ENCODE measurements around the gene TMEM39B. TPM values are rescaled to one million over a fixed set of nuclear protein-coding genes. Genes with fewer than 3 reads are reported as not detected.

TMEM39B gene
- total RNA-seq, 1 experiment from 2014 or later = 18.8 TPM

DNA sequence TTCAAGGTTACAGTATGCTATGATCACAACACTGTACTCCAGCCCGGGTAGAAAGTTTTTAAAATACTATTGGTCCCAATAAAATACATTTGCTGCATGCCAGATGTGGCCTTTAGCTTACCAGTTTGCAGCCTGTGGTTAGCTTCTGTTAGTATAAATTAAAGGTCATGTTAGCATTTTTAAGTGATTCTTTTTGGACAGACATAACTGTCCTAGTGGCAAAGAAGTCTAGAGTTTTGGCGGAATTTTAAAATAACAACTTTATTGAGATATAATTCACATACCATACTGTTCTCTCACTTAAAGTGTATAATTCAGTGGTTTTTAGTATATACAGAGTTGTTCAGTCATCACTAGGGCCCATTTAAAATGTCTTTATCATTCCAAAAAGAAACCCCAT lies 24.3 kb upstream of the TMEM39B start (continued):
- no peak for TF ChIP-seq GRHL2 (CRISPR knock-in tag; IDR thresholded peaks at IDR 0.05; ENCODE audit: insufficient replicate concordance, severe bottlenecking)
- TF ChIP-seq TEAD4 (CRISPR knock-in tag; IDR thresholded peaks at IDR 0.05) = no peak
- TF ChIP-seq ZSCAN18 (CRISPR knock-in tag; IDR thresholded peaks at IDR 0.05) = no peak

DNA sequence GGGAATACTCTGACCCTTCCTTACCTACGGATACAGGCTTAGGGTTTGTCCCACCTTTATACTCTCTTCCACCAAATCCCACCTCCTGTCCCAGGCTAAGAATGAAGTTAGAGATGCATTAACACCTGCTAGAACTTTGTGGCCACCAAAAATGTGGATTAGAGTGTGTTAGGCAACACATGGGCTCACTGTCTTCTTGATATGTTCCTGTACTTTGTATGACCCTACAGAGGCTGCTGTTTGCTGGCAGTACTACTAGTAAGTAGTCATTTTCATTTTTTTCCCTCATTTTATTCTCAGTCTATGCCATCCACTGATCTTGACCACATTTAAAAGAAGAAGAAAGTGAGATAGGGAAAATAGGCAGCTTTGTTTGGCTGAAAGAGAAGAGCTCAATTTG lies 21.0 kb upstream of the TMEM39B start:
- ATAC-seq = no peak
- Mint-ChIP-seq H3K4me1 (no peaks in the 10 kb centered on the region), H3K27ac (peak overlapping the region; percentile 40; the same call in 1 of the 2 replicates), H3K4me3 (no peak overlapping the region), H3K36me3 (peaks cover 76% of the 10 kb centered on the region), H3K27me3 (ENCODE audit: low read depth) (no peaks in the 10 kb centered on the region), H3K9me3 (no peaks in the 10 kb centered on the region)
- TF ChIP-seq NFE2L1 (CRISPR knock-in tag; IDR thresholded peaks at IDR 0.05) (no peak), ELF4 (CRISPR knock-in tag; IDR thresholded peaks at IDR 0.05; ENCODE audit: low read depth) (no peak), ESRRA (CRISPR knock-in tag; IDR thresholded peaks at IDR 0.05; ENCODE audit: borderline replicate concordance) (no peak), ZNF396 (CRISPR knock-in tag; IDR thresholded peaks at IDR 0.05; ENCODE audit: borderline replicate concordance) (no peak), SMAD3 (CRISPR knock-in tag; IDR thresholded peaks at IDR 0.05; ENCODE audit: borderline replicate concordance) (no peak), ZNF263 (CRISPR knock-in tag; IDR thresholded peaks at IDR 0.05; ENCODE audit: low read depth) (no peak), KAT7 (CRISPR knock-in tag; IDR thresholded peaks at IDR 0.05; ENCODE audit: borderline replicate concordance) (no peak), JAZF1 (CRISPR knock-in tag; IDR thresholded peaks at IDR 0.05) (no peak), NR1H2 (CRISPR knock-in tag; IDR thresholded peaks at IDR 0.05) (no peak), TEAD4 (CRISPR knock-in tag; IDR thresholded peaks at IDR 0.05) (no peak)
- TF ChIP-seq, protein P1, sequence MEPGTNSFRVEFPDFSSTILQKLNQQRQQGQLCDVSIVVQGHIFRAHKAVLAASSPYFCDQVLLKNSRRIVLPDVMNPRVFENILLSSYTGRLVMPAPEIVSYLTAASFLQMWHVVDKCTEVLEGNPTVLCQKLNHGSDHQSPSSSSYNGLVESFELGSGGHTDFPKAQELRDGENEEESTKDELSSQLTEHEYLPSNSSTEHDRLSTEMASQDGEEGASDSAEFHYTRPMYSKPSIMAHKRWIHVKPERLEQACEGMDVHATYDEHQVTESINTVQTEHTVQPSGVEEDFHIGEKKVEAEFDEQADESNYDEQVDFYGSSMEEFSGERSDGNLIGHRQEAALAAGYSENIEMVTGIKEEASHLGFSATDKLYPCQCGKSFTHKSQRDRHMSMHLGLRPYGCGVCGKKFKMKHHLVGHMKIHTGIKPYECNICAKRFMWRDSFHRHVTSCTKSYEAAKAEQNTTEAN (CRISPR knock-in tag; IDR thresholded peaks at IDR 0.05) = no peak
- TF ChIP-seq, protein P2, sequence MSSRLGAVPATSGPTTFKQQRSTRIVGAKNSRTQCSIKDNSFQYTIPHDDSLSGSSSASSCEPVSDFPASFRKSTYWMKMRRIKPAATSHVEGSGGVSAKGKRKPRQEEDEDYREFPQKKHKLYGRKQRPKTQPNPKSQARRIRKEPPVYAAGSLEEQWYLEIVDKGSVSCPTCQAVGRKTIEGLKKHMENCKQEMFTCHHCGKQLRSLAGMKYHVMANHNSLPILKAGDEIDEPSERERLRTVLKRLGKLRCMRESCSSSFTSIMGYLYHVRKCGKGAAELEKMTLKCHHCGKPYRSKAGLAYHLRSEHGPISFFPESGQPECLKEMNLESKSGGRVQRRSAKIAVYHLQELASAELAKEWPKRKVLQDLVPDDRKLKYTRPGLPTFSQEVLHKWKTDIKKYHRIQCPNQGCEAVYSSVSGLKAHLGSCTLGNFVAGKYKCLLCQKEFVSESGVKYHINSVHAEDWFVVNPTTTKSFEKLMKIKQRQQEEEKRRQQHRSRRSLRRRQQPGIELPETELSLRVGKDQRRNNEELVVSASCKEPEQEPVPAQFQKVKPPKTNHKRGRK (CRISPR knock-in tag; IDR thresholded peaks at IDR 0.05; ENCODE audit: borderline replicate concordance) = no peak
- TF ChIP-seq, protein P3, sequence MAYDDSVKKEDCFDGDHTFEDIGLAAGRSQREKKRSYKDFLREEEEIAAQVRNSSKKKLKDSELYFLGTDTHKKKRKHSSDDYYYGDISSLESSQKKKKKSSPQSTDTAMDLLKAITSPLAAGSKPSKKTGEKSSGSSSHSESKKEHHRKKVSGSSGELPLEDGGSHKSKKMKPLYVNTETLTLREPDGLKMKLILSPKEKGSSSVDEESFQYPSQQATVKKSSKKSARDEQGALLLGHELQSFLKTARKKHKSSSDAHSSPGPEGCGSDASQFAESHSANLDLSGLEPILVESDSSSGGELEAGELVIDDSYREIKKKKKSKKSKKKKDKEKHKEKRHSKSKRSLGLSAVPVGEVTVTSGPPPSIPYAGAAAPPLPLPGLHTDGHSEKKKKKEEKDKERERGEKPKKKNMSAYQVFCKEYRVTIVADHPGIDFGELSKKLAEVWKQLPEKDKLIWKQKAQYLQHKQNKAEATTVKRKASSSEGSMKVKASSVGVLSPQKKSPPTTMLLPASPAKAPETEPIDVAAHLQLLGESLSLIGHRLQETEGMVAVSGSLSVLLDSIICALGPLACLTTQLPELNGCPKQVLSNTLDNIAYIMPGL (CRISPR knock-in tag; IDR thresholded peaks at IDR 0.05) = no peak
- ChIA-PET POLR2A (no interaction called here), CTCF (interaction anchor here (1.2 kb wide), 1 partner anchor 12 kb away, joined by 3 read pairs; no protein-coding TSS in a partner anchor)
- DNase-seq (ENCODE audit: low spot score) = no peak

DNA sequence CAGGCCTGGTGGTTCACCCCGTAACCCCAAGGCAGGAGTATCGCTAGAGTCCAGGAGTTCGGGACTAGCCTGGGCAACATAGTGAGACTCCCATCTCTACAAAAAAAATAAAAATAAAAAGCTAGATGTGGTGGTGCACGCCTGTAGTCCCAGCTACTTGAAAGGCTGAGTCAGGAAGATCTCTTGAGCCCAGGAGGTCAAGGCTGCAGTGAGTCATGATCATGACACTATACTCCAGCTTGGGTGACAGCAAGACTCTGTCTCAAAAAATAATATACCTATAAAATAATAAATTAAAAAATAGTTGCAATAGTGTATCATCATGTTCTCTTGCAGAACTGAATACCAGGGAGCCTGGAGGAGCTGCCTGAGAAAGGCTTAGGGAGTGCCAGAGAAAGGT lies 19.9 kb upstream of the TMEM39B start:
- ChIA-PET CTCF (no interaction called here), POLR2A (interaction anchor here (1.8 kb wide), 1 partner anchor 20 kb away, joined by 6 read pairs; the partner anchor contains the start of gene TMEM39B)
- Mint-ChIP-seq H3K9me3 (no peaks in the 10 kb centered on the region), H3K4me3 (no peak overlapping the region), H3K4me1 (no peaks in the 10 kb centered on the region), H3K36me3 (peaks cover 70% of the 10 kb centered on the region), H3K27ac (no peak overlapping the region), H3K27me3 (ENCODE audit: low read depth) (no peaks in the 10 kb centered on the region)
- no peak for DNase-seq (ENCODE audit: low spot score)
- no peak for ATAC-seq
- no peak for TF ChIP-seq ATF3 (CRISPR knock-in tag; conservative IDR thresholded peaks at IDR 0.05)
- TF ChIP-seq, protein P4, sequence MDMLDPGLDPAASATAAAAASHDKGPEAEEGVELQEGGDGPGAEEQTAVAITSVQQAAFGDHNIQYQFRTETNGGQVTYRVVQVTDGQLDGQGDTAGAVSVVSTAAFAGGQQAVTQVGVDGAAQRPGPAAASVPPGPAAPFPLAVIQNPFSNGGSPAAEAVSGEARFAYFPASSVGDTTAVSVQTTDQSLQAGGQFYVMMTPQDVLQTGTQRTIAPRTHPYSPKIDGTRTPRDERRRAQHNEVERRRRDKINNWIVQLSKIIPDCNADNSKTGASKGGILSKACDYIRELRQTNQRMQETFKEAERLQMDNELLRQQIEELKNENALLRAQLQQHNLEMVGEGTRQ (CRISPR knock-in tag; IDR thresholded peaks at IDR 0.05) = no peak
- TF ChIP-seq, protein P5, sequence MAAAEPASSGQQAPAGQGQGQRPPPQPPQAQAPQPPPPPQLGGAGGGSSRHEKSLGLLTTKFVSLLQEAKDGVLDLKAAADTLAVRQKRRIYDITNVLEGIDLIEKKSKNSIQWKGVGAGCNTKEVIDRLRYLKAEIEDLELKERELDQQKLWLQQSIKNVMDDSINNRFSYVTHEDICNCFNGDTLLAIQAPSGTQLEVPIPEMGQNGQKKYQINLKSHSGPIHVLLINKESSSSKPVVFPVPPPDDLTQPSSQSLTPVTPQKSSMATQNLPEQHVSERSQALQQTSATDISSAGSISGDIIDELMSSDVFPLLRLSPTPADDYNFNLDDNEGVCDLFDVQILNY (CRISPR knock-in tag; IDR thresholded peaks at IDR 0.05) = no peak
- TF ChIP-seq NR2C2 (CRISPR knock-in tag; IDR thresholded peaks at IDR 0.05) = no peak
- no peak for TF ChIP-seq NFYB (CRISPR knock-in tag; conservative IDR thresholded peaks at IDR 0.05; ENCODE audit: low read depth)
- no peak for TF ChIP-seq ZNF317 (CRISPR knock-in tag; IDR thresholded peaks at IDR 0.05; ENCODE audit: borderline replicate concordance, low read depth)
- no peak for TF ChIP-seq ZNF671 (CRISPR knock-in tag; IDR thresholded peaks at IDR 0.05)
- TF ChIP-seq ZBTB21 (CRISPR knock-in tag; IDR thresholded peaks at IDR 0.05; ENCODE audit: borderline replicate concordance) = no peak
- TF ChIP-seq, protein P6, sequence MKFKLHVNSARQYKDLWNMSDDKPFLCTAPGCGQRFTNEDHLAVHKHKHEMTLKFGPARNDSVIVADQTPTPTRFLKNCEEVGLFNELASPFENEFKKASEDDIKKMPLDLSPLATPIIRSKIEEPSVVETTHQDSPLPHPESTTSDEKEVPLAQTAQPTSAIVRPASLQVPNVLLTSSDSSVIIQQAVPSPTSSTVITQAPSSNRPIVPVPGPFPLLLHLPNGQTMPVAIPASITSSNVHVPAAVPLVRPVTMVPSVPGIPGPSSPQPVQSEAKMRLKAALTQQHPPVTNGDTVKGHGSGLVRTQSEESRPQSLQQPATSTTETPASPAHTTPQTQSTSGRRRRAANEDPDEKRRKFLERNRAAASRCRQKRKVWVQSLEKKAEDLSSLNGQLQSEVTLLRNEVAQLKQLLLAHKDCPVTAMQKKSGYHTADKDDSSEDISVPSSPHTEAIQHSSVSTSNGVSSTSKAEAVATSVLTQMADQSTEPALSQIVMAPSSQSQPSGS (CRISPR knock-in tag; IDR thresholded peaks at IDR 0.05; ENCODE audit: borderline replicate concordance, low read depth) = no peak
